ENCODE results near the gene SMCO2. TPM values are rescaled to one million over a fixed set of nuclear protein-coding genes. Genes with fewer than 3 reads are reported as not detected.

SMCO2 gene
- total RNA-seq, 2 experiments from 2014 or later, result not detected

DNA sequence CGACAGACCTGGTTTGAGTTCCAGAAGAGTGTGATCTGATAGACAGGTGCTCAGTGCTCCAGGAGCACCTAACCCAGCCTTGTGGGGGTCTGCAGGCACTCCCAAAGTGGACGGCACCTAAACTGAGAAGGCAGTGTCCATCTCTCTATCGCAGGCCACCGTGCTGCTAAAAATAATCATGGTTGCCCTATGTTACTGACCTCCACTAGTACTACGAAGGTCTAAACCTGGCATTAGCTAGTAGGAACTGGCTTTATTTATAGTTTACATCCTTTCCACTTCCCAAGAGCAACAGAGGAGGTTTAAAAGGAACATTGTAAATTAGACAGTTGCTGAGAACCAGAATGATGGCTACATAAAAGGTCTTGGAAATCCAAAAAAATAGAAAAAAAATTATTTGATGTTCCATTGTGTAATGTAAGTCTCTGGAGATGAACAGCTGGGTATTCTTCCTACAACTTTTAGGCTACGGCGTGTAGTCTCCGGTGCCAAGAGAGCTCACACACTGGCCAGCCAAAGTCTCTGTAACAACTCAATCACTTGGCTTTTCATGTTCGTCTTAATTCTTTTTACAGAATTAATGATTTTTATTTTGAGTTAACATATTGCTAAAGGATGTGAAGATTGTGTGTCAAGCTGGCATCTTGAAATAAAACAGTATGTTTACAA, 104.8 kb downstream of the SMCO2 start:
- H3K4me2 ChIP-seq (ENCODE audit: low read length), result no peak overlapping the region
- no peaks in the 10 kb centered on the region for H3K36me3 ChIP-seq (ENCODE audit: insufficient read depth, low read length)
- H3K79me2 ChIP-seq (ENCODE audit: insufficient read depth, low read depth, low read length), result no peaks in the 10 kb centered on the region
- no peaks in the 10 kb centered on the region for H3K9me3 ChIP-seq (ENCODE audit: low read length)
- no peak for DNase-seq (ENCODE audit: low spot score)
- no peak overlapping the region for H3K27ac ChIP-seq (ENCODE audit: low read depth, low read length, poor library complexity, severe bottlenecking)
- no peaks in the 10 kb centered on the region for H4K20me1 ChIP-seq (ENCODE audit: insufficient read depth, low read length)
- H3K9me2 ChIP-seq (ENCODE audit: insufficient read depth, low read length), result no peaks in the 10 kb centered on the region
- intact Hi-C loops (cut with micrococcal nuclease; ENCODE audit: unreplicated experiment), result no loop called here
- no peak overlapping the region for H3K4me3 ChIP-seq (ENCODE audit: low read depth, low read length, poor library complexity, severe bottlenecking)
- ChIA-PET CTCF (ENCODE audit: unreplicated experiment) (no interaction called here), POLR2A (no interaction called here)
- no TSS peak for BruUV-seq (replicated peaks)
- TF ChIP-seq CTCF (conservative IDR thresholded peaks at IDR 0.05; ENCODE audit: low read length), result no peak
- no peak for TF ChIP-seq EZH2phosphoT487 (IDR thresholded peaks at IDR 0.05; ENCODE audit: borderline replicate concordance, low read depth, low read length)
- H2AFZ ChIP-seq (ENCODE audit: low read length), result no peak overlapping the region
- H3K4me1 ChIP-seq (ENCODE audit: insufficient read depth, low read length, poor library complexity, severe bottlenecking), result no peaks in the 10 kb centered on the region

Other genes with a start within 250 kb of the SMCO2 start
- 15.2 and 18.9 TPM in 2 replicates for gene STK38L, start 202.4 kb upstream of the SMCO2 start, total RNA-seq (2014; rRNA removed; shearing (Covaris generic))
- gene STK38L, start 202.4 kb upstream of the SMCO2 start, total RNA-seq (2022), result 29.9 and 31.9 TPM in 2 replicates
- gene BMAL2, start 113.9 kb upstream of the SMCO2 start, total RNA-seq (2014; rRNA removed; shearing (Covaris generic)), result 0.05 and 0.06 TPM in 2 replicates
- gene BMAL2, start 113.9 kb upstream of the SMCO2 start, total RNA-seq (2022), result not detected in 2 replicates
- gene PPFIBP1, start 77.5 kb downstream of the SMCO2 start, total RNA-seq (2014; rRNA removed; shearing (Covaris generic)), result 7.3 and 12.7 TPM in 2 replicates
- 12.1 and 14.6 TPM in 2 replicates for gene PPFIBP1, start 77.5 kb downstream of the SMCO2 start, total RNA-seq (2022)
- gene REP15, start 249.7 kb downstream of the SMCO2 start, total RNA-seq (2014; rRNA removed; shearing (Covaris generic)), result 0.62 TPM in 1 of 2 replicates, not detected in the other
- not detected in 2 replicates for gene REP15, start 249.7 kb downstream of the SMCO2 start, total RNA-seq (2022)